Smooth muscle cell (in vitro differentiated cells): ENCODE results near the gene SAMD5. TPM values are rescaled to one million over a fixed set of nuclear protein-coding genes. Genes with fewer than 3 reads are reported as not detected.

Experiments used
- DNase-seq: peaks from one replicate; lab custom pipeline; 2025; ENCODE audit not compliant: unreplicated experiment; lab: John Stamatoyannopoulos, UW
- H2AFZ ChIP-seq: fragments of 200-600 bp; sonication (generic); 2 replicates; pipeline ENCODE4 v1.6.0; 2016; ENCODE audit warnings: antibody characterized with exemption, low read depth, mild to moderate bottlenecking
- H3F3A ChIP-seq: fragments of 200-600 bp; sonication (generic); 2 replicates; pipeline ENCODE4 v1.6.0; 2017; ENCODE audit warnings: antibody characterized with exemption, low read depth
- H3K27ac ChIP-seq: fragments of 200-600 bp; sonication (generic); 2 replicates; pipeline ENCODE4 v1.5.1; 2016; ENCODE audit warnings: low read depth, mild to moderate bottlenecking
- H3K27me3 ChIP-seq: fragments of 200-600 bp; sonication (generic); 2 replicates; pipeline ENCODE4 v1.6.1; 2016; ENCODE audit warnings: low read depth, mild to moderate bottlenecking
- H3K36me3 ChIP-seq: fragments of 200-600 bp; sonication (generic); 2 replicates; pipeline ENCODE4 v1.5.1; 2016; ENCODE audit warnings: low read depth
- H3K4me1 ChIP-seq: fragments of 200-600 bp; sonication (generic); 2 replicates; pipeline ENCODE4 v1.5.1; 2016; ENCODE audit warnings: low read depth
- H3K4me2 ChIP-seq: fragments of 200-600 bp; sonication (generic); 2 replicates; pipeline ENCODE4 v1.6.0; 2016; ENCODE audit warnings: mild to moderate bottlenecking
- H3K4me3 ChIP-seq: fragments of 200-600 bp; sonication (generic); 2 replicates; pipeline ENCODE4 v1.5.1; 2016; ENCODE audit warnings: mild to moderate bottlenecking
- H3K79me2 ChIP-seq: fragments of 200-600 bp; sonication (generic); 2 replicates; pipeline ENCODE4 v1.6.0; 2016; ENCODE audit warnings: low read depth, mild to moderate bottlenecking
- H3K9ac ChIP-seq: fragments of 200-600 bp; sonication (generic); 2 replicates; pipeline ENCODE4 v1.6.0; 2016; ENCODE audit warnings: low read depth
- H3K9me3 ChIP-seq: fragments of 200-600 bp; sonication (generic); replicated peaks from 2 replicates; pipeline ENCODE4 v1.5.1; 2016; ENCODE audit warnings: low read depth
- H4K20me1 ChIP-seq: fragments of 200-600 bp; sonication (generic); 2 replicates; pipeline ENCODE4 v1.6.0; 2016; ENCODE audit warnings: low read depth
- CTCF ChIP-seq: fragments of 200-600 bp; sonication (generic); IDR thresholded peaks from 2 replicates; pipeline ENCODE4 v1.5.1; 2017; ENCODE audit warnings: borderline replicate concordance, mild to moderate bottlenecking, antibody characterized with exemption; ENCODE audit not compliant: insufficient read depth, poor library complexity, severe bottlenecking
- WGBS: methylation state at CpG from one replicate; pipeline ENCODE4 v1.1.7; 2016; ENCODE audit warnings: low lambda C conversion rate; 5-methylcytosine and 5-hydroxymethylcytosine counted together
- polyA plus RNA-seq: library from polyadenylated mRNA; unstranded; fragments of >200 nt; fragmentation: Nextera tagmentation; extraction: Ambion mirVana; gene quantifications from 2 replicates; pipeline ENCODE4 v1.2.1, GENCODE V29; 2016
- total RNA-seq: library from RNA; depleted of rRNA; stranded (reverse); fragments of >200 nt; gene quantifications from 2 replicates; pipeline ENCODE4 v1.2.3, GENCODE V29; 2014

Gene SAMD5
- total and polyA plus RNA-seq, 2 experiments from 2014 or later = 2.9 to 10.3 TPM

- Histone ChIP-seq H3K4me3 (no peak overlapping the region), H3K4me1 (peaks cover 4% of the 10 kb centered on the region), H3K9ac (no peak overlapping the region), H4K20me1 (no peaks in the 10 kb centered on the region), H3K27ac (no peak overlapping the region), H3K36me3 (no peaks in the 10 kb centered on the region), H3K4me2 (peak overlapping the region; percentile 51), H2AFZ (no peak overlapping the region), H3K9me3 (no peaks in the 10 kb centered on the region), H3F3A (peaks cover 3% of the 10 kb centered on the region), H3K27me3 (no peaks in the 10 kb centered on the region), H3K79me2 (peaks cover 17% of the 10 kb centered on the region)
- no peak for TF ChIP-seq CTCF
- no peak for DNase-seq
- 79% methylated on average over 5 of the region's 6 CpGs for WGBS
These were observed 38.2 kb downstream of the SAMD5 start for GRCh38 chr6:147546501-147547368.

- H3K9ac ChIP-seq = no peak overlapping the region
- H3K27me3 ChIP-seq = no peaks in the 10 kb centered on the region
- no peaks in the 10 kb centered on the region for H3K36me3 ChIP-seq
- H3K4me2 ChIP-seq = peak overlapping the region; percentile 51
- no peaks in the 10 kb centered on the region for H4K20me1 ChIP-seq
- no peak overlapping the region for H2AFZ ChIP-seq
- peaks cover 4% of the 10 kb centered on the region for H3K4me1 ChIP-seq
- H3K4me3 ChIP-seq = no peak overlapping the region
- H3F3A ChIP-seq = peaks cover 4% of the 10 kb centered on the region
- DNase-seq = no peak
- H3K9me3 ChIP-seq = no peaks in the 10 kb centered on the region
- H3K79me2 ChIP-seq = peaks cover 17% of the 10 kb centered on the region
- no peak for TF ChIP-seq CTCF
- H3K27ac ChIP-seq = no peak overlapping the region
- 56% methylated on average over 10 of the region's 10 CpGs for WGBS
These were observed 38.9 kb downstream of the SAMD5 start for GRCh38 chr6:147547369-147547902.

- no peak for TF ChIP-seq CTCF
- H3K27me3 ChIP-seq = no peaks in the 10 kb centered on the region
- no peak overlapping the region for H3K9ac ChIP-seq
- no peak overlapping the region for H3K4me3 ChIP-seq
- H3K27ac ChIP-seq = peak overlapping the region; percentile 22
- no peaks in the 10 kb centered on the region for H3K4me1 ChIP-seq
- peak overlapping the region; percentile 24 for H3K4me2 ChIP-seq
- no peaks in the 10 kb centered on the region for H4K20me1 ChIP-seq
- no peaks in the 10 kb centered on the region for H3K36me3 ChIP-seq
- H3K9me3 ChIP-seq = no peaks in the 10 kb centered on the region
- WGBS = 97% methylated on average over 3 of the region's 3 CpGs
- H3K79me2 ChIP-seq = peaks cover 17% of the 10 kb centered on the region
- no peak for DNase-seq
- H2AFZ ChIP-seq = no peak overlapping the region
- H3F3A ChIP-seq = peaks cover 4% of the 10 kb centered on the region
These were observed 40.5 kb downstream of the SAMD5 start for GRCh38 chr6:147548921-147549475.
